Cardiac muscle cell (in vitro differentiated cells and primary cell): Measurements from ENCODE around the gene METTL6. TPM values are rescaled to one million over a fixed set of nuclear protein-coding genes. Genes with fewer than 3 reads are reported as not detected.

Experiments used
- DNase-seq, 2 donors: peaks; one replicate each; pipeline versions ENCODE4 v3.0.0 to v3.0.0-alpha.2; 2010 to 2017; ENCODE audit warnings: low read depth in 1 of 2, low spot score in 1 of 2
- H3K27ac ChIP-seq: fragments of 200-600 bp; sonication (generic); 2 replicates; pipeline ENCODE4 v1.5.1; 2016
- H3K27me3 ChIP-seq: fragments of 200-600 bp; sonication (generic); 2 replicates; pipeline ENCODE4 v1.6.0; 2016; ENCODE audit warnings: control low read depth
- H3K36me3 ChIP-seq: fragments of 200-600 bp; sonication (generic); 2 replicates; pipeline ENCODE4 v1.5.1; 2016; ENCODE audit warnings: control low read depth
- H3K4me1 ChIP-seq: fragments of 200-600 bp; sonication (generic); 2 replicates; pipeline ENCODE4 v1.8.1; 2017; ENCODE audit warnings: low read depth, mild to moderate bottlenecking, mixed run types
- H3K4me3 ChIP-seq: fragments of 200-600 bp; sonication (generic); 2 replicates; pipeline ENCODE4 v1.5.1; 2016; ENCODE audit warnings: mild to moderate bottlenecking
- H3K9me3 ChIP-seq: fragments of 200-600 bp; sonication (generic); 2 replicates; pipeline ENCODE4 v1.5.1; 2017; ENCODE audit warnings: low read depth, mild to moderate bottlenecking, control low read depth
- CTCF ChIP-seq: IDR thresholded peaks from 2 replicates; pipeline ENCODE4 v1.5.1; 2012; ENCODE audit warnings: low read depth, mild to moderate bottlenecking, low read length
- polyA plus RNA-seq: library from polyadenylated mRNA; unstranded; fragments of >200 nt; fragmentation: Nextera tagmentation; extraction: Ambion mirVana; gene quantifications from 2 replicates; pipeline ENCODE4 v1.2.1, GENCODE V29; 2016
- total RNA-seq: library from RNA; depleted of rRNA; stranded (reverse); fragments of >200 nt; gene quantifications from 2 replicates; pipeline ENCODE4 v1.2.3, GENCODE V29; 2016

The METTL6 gene
- 17.1 and 21.1 TPM in 2 replicates for total RNA-seq
- polyA plus RNA-seq, result 19.7 and 26.2 TPM in 2 replicates

- peak; percentile 21 for TF ChIP-seq CTCF
- Histone ChIP-seq H3K9me3 (no peaks in the 10 kb centered on the region), H3K27ac (peak within 1 kb of the TSS; percentile 81), H3K4me3 (peak within 1 kb of the TSS; percentile 95), H3K4me1 (peaks cover 6% of the 10 kb centered on the region), H3K27me3 (no peaks in the 10 kb centered on the region), H3K36me3 (peaks cover 32% of the 10 kb centered on the region)
- peak; percentile 84 to 88 for DNase-seq
These were observed at the start of gene METTL6, which contains the start of gene EAF1 for GRCh38 chr3:15427182-15427880. TSS of gene METTL6 (minus strand) at chr3:15427544. CDS start at chr3:15426511, 1,033 bp downstream. TSS of gene EAF1 (plus strand) at chr3:15427598. CDS start at chr3:15427780, 182 bp downstream.

DNA sequence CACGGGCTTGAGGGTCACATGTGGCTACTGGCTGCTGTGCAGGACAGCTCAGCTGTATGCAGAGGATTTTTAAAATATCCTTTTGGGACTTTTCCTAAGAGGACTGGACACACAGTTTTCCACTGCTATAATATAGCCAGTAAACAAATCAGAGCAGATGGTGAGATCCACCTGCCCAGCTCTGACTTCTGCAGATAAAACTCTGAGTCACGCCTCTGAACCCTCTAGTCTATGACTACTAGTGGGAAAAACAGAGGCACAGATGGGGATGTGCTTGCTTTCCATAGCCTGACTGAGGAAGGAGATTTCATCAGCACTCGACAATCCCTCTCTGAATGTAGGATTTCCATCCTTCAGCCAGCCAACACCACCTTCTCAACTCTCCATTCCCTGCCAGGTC lies 49.0 kb upstream of the METTL6 start:
- no peak overlapping the region for H3K4me3 ChIP-seq

GRCh38 chr3:15475161-15475560 lies 47.8 kb upstream of the METTL6 start:
- Histone ChIP-seq H3K27ac (no peak overlapping the region), H3K27me3 (no peaks in the 10 kb centered on the region), H3K4me1 (no peaks in the 10 kb centered on the region), H3K9me3 (no peaks in the 10 kb centered on the region), H3K36me3 (no peaks in the 10 kb centered on the region), H3K4me3 (no peak overlapping the region)
- DNase-seq, result no peak
- TF ChIP-seq CTCF, result no peak

More for the DNA sequence above, 49.0 kb upstream of the METTL6 start:
- TF ChIP-seq CTCF, result no peak
- no peaks in the 10 kb centered on the region for H3K4me1 ChIP-seq
- no peak overlapping the region for H3K27ac ChIP-seq
- no peaks in the 10 kb centered on the region for H3K9me3 ChIP-seq
- peak in 1 of 2 donors; percentile 44 for DNase-seq
- H3K27me3 ChIP-seq, result no peaks in the 10 kb centered on the region
- H3K36me3 ChIP-seq, result no peaks in the 10 kb centered on the region

DNA sequence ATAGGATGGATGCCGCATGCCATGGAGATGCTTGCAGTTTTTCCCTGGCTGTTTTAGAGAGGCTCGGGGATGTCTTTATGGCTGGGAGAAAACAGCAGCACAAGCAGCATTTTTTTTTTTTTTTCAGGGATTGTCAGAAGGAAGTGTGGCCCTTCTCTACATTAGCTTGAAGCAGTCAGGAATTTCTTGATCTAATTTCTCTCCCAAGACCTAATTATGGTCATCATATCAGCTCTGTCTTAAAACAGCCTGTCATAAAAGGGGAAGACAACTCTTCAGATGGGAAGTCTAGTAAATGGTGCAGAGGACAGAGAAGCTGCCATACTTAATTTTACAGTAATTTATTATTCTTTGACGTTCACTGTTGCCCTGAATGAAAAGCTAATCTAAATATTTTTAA lies 44.5 kb upstream of the METTL6 start:
- H3K36me3 ChIP-seq, result no peaks in the 10 kb centered on the region
- no peaks in the 10 kb centered on the region for H3K27me3 ChIP-seq
- no peak for TF ChIP-seq CTCF
- H3K4me3 ChIP-seq, result no peak overlapping the region
- H3K27ac ChIP-seq, result no peak overlapping the region
- H3K4me1 ChIP-seq, result no peaks in the 10 kb centered on the region
- H3K9me3 ChIP-seq, result no peaks in the 10 kb centered on the region
- DNase-seq, result no peak

DNA sequence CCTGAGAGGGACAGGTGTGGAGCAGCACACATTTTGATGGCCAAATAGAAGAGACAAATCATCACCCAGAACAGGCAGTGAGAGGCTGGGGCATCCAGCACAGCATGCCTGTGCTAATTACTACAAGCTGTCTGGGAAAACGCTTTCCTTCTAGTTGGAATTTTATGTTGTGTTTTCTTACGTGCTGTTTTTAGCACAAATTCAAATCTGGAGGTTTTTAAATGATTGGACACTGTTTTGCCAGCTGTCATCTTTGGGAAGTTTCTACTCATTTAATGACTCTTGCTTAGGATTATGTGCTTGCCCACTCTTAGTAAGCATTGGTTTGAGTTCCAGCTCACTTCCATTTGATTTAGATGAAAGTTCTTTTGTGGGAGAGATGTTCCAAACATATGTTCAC lies 43.5 kb upstream of the METTL6 start:
- no peak for DNase-seq
- no peaks in the 10 kb centered on the region for H3K36me3 ChIP-seq
- H3K4me3 ChIP-seq, result no peak overlapping the region
- H3K4me1 ChIP-seq, result no peaks in the 10 kb centered on the region
- H3K9me3 ChIP-seq, result no peaks in the 10 kb centered on the region
- no peaks in the 10 kb centered on the region for H3K27me3 ChIP-seq
- no peak overlapping the region for H3K27ac ChIP-seq
- no peak for TF ChIP-seq CTCF
